ENCODE results near the gene INAFM2. TPM values are rescaled to one million over a fixed set of nuclear protein-coding genes. Genes with fewer than 3 reads are reported as not detected.

INAFM2 gene
- total RNA-seq: 8.7 and 10.1 TPM in 2 replicates

GRCh38 chr15:40323239-40323952 lies at the start of gene INAFM2:
TSS of gene INAFM2 (plus strand) at chr15:40323692. CDS start at chr15:40324056, 364 bp downstream.

GRCh38 chr15:40282869-40283614 lies 40.5 kb upstream of the INAFM2 start, which contains the start of gene ANKRD63:
TSS of gene ANKRD63 (minus strand) at chr15:40283064. CDS start at chr15:40282586, 478 bp downstream.

GRCh38 chr15:40307421-40308211 lies 15.9 kb upstream of the INAFM2 start, which contains the start of gene PLCB2:
TSS of gene PLCB2 (minus strand) at chr15:40307935. CDS start at chr15:40307672, 263 bp downstream.

GRCh38 chr15:40340740-40341400 lies 17.4 kb downstream of the INAFM2 start, which contains the start of gene CCDC9B:
TSS of gene CCDC9B (minus strand) at chr15:40340939. CDS start at chr15:40340819, 120 bp downstream.

GRCh38 chr15:40357723-40358470 lies 34.4 kb downstream of the INAFM2 start, which contains the start of gene DISP2:
TSS of gene DISP2 (plus strand) at chr15:40358219. CDS start at chr15:40358322, 103 bp downstream.

Other genes starting within 250 kb of the INAFM2 start
- 2.4 and 3.1 TPM in 2 replicates for gene BMF, start 214.8 kb upstream of the INAFM2 start, total RNA-seq
- 16.2 and 64.9 TPM in 2 replicates for gene BUB1B, start 162.6 kb upstream of the INAFM2 start, total RNA-seq
- under 0.01 TPM in 2 replicates for gene PAK6, start 84.6 kb upstream of the INAFM2 start, total RNA-seq
- gene ANKRD63, start 40.6 kb upstream of the INAFM2 start, total RNA-seq: not detected in 2 replicates
- gene PLCB2, start 15.8 kb upstream of the INAFM2 start, total RNA-seq: 0.12 and 0.66 TPM in 2 replicates
- gene CCDC9B, start 17.2 kb downstream of the INAFM2 start, total RNA-seq: 32.9 and 46.2 TPM in 2 replicates
- gene PHGR1, start 27.3 kb downstream of the INAFM2 start, total RNA-seq: not detected in 2 replicates
- gene DISP2, start 34.5 kb downstream of the INAFM2 start, total RNA-seq: under 0.01 and 0.12 TPM in 2 replicates
- gene KNSTRN, start 59.0 kb downstream of the INAFM2 start, total RNA-seq: 45.1 and 118 TPM in 2 replicates
- 46.3 and 60.2 TPM in 2 replicates for gene IVD, start 82.1 kb downstream of the INAFM2 start, total RNA-seq
- 7.3 and 8.5 TPM in 2 replicates for gene BAHD1, start 117.3 kb downstream of the INAFM2 start, total RNA-seq
- gene CHST14, start 147.3 kb downstream of the INAFM2 start, total RNA-seq: 8.5 and 11.0 TPM in 2 replicates
- 18.2 and 19.1 TPM in 2 replicates for gene CCDC32, start 241.3 kb downstream of the INAFM2 start, total RNA-seq
- gene RPUSD2, start 245.6 kb downstream of the INAFM2 start, total RNA-seq: 14.0 and 18.0 TPM in 2 replicates

Data from uterine smooth muscle cell (primary cell).